ENCODE results near the gene ASH1L.
"Not testable (repeated sequence)": the region's sequence is repeated elsewhere in the genome, so short reads cannot be mapped to it uniquely, and the experiment has no call there.

ASH1L gene

DNA sequence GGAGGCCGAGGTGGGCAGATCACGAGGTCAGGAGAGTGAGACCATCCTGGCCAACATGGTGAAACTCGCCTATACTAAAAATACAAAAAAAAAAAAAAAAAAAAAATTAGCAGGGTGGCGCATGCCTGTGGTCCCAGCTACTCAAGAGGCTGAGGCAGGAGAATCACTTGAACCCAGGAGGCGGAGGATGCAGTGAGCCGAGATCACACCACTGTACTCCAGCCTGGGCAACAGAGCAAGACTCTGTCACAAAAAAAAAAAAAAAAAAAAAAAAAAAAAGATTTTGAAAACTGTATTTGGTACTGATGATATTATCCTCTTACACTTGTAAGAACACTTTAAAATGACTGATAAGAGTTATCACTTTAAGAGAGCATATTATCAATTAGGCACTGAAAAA, 74.2 kb downstream of the ASH1L start:
- DNase-seq: not testable (repeated sequence)

DNA sequence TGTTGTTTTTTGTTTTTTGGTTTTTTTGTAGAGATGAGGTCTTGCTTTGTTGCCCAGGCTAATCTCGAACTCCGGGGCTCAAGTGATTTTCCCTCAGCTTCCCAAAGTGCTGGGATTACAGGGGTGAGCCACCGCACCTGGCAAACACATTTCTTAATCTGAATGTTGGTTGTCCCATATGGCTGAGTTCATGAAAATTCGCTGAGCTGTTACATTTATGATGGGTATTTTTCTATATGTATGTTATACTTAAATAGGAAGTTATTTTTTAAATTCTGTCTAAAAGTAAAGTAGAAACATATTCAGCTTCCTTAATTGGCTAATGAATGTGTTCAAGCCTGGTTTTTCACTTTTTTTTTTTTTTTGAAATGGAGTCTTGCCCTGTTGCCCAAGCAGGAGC, 75.1 kb downstream of the ASH1L start:
- no peak for DNase-seq

DNA sequence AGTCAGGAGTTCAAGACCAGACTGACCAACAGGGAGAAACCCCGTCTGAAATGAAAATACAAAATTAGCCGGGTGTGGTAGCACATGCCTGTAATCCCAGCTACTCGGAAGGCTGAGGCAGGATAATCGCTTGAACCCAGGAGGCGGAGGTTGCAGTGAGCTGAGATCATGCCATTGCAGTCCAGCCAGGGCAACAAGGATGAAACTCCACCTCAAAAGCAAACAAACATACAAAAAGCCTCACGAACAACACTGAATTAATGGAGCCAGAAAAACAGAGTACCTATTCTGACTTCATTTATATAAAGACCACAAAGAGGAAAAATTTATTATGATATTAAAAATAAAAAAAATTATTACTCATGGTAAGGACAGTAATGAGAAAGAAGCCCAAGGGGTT, 75.7 kb downstream of the ASH1L start:
- not testable (repeated sequence) for DNase-seq

DNA sequence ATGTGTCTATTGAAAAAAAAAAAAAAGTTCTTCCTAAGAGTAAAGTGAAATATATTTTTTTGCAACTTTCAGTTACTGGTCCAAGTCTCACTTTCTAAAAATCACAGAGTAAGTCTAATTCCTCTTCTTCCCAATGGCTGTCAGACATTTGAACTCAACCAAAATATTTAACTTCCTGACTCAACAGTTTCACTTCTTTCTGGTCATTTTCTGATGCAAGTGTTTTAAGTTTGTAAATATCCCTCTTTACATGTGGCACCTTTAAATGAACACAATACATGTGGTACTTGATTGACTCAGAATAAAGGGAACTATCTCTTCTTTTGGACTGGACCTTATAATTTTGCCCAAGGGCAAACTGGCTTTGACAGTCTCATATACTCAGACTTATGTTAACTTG, 76.7 kb downstream of the ASH1L start:
- no peak for DNase-seq

DNA sequence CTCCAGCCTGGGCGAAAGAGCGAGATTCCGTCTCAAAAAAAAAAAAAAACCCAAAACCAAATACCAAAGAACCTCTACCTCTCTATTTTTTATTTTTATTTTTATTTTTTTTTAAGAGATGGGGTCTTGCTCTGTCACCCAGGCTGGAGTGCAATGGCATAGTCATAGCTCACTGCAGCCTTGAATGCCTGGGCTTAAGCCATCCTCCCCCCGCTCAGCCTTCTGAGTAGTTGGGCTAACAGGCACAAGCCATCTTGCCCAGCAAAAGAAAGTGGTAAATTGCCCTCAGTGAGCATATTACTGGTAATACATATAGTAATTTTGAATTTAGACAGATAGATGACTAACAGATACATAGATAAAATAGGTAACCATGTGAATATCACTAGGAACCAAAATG, 77.4 kb downstream of the ASH1L start:
- no peak for DNase-seq

DNA sequence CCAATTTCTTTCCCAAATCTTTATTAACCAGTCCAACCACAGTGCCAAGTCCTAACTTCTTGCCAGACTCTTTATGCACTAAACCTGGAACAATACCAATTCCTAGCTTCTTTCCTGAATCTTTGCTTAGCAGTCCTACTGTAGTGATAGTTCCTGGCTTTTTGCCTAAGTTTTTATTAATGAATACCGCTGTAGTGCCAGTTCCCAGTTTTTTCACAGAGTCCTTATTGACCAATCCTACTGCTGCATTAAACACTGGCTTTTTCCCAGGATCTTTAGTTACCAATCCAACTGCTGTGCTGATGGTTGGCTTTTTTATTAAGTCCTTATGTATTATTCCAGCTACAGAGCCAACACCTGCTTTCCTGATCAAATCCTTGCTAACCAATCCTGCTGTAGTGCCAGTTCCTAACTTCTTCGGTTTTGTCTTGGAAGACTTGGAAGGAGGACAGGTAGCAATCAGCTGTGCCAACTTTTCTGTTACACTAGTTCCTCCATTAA, 80.8 kb downstream of the ASH1L start:
- no peak for DNase-seq

DNA sequence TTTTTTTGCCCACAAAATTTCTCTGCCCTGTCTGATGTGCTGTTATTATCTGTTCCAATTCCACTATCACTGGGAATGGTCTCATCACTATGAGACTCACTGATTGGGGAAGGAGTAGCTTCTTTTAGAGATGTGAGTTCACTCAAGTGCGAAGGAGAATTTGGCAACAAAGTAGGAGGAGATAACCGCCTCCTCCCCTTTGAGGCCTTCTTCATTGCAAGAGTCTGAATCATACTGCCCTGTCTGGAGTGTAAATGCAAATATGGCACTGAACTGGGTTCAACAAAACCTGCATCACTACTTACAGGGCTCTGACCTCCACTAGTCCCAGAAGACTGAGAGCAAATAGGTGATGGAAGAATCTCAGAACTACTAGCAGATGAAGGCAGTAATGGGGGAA, 83.4 kb downstream of the ASH1L start:
- no peak for DNase-seq

DNA sequence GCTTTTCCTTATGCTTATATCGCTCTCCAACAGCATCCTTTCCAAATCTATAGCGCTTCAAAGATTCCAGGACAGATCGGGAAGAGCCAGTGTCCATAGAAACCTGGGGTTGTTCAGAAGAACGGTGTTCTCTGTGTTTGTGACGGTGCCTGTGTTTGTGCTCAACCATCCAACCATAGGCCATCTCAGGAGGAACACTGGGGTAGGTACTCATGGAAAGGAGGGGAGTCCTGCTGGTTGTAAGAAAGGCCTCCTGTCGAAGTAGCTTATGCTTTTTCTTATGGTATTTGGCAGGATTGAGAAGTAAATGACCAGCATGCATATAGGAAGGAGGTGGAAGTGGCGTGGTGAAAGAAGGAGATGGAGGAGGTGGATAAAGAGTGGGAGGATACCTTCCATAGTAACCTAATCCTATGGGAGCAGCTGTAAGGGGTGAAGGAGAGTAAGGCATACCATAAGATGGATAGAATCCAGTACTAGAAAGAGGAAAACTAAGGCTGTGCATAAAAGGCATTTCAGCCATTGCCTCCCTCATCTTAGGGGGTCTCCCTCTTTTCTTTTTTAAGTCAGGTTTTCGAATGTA, 84.2 kb downstream of the ASH1L start:
- DNase-seq: no peak

DNA sequence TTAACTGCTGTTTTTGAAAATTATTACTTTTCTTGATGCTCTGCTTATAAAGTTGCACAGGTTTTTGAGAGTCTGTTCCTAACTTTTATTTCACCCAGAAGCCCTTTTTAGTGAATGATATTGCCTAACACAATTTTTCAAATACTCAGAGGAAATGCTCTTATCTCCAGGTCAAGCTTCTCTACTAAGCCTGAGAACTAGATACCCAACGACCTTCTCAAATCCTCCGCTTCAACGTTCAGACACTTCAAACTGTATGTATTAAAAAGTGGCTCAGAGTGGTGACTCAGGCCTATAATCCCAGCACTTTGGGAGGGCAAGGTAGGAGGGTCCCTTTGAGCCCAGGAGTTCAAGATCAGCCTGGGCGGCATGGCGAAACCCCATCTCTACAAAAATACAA, 88.5 kb downstream of the ASH1L start:
- DNase-seq: no peak

DNA sequence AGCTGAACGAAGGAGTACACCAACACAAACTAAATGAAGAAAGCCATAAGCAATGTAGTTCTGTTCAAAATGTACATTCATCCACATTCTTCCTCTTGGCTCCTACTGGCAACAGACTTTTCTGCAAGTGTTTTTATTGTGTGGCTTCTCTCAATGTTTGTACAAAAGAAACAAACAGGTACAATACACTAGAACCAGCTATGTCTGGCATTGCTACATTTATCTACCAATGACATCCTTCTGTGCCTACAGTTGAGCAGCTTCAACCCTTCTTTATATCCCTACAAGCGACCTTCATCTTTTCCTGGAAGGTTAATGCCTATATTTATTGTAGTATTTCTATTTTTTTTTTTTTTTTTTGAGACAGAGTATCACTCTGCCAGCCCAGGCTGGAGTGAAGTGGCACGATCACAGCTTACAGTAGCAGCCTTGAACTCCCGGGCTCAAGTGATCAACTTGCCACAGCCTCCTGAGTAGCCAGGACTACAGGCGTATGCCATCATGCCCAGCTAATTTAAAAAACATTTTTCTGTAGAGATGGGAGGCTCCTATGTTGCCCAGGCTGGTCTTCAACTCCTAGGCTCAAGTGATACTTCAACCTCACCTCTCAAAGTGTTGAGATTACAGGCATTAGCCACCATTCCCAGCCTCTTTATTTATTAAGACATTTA, 89.3 kb downstream of the ASH1L start:
- DNase-seq: no peak

DNA sequence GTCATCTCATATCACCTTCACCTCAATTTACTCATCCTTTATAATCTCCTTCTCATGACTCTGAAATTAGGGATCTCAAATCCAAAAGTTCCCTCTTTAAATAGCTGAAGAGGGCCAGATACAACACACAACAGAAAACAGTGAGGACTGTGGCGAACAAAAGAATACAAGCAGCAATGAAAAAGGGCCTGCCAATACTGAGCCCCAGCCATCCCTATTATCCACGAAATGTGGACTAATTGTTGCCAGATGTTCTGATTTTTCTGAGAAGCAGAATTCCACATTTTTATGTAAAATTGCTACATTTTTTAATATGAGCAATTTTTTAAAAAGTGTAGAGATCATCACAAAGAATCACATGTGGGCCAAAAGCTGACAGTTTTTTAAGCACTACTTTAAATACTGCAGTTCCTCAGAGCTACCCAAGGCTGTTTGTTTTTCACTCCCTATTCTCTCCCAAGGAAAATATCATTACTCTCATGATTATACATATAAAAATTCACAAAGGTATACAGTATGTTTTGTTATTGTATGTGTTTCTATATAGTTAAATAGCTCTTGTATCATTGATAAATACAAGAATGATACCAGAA, 90.0 kb downstream of the ASH1L start:
- no peak for DNase-seq

DNA sequence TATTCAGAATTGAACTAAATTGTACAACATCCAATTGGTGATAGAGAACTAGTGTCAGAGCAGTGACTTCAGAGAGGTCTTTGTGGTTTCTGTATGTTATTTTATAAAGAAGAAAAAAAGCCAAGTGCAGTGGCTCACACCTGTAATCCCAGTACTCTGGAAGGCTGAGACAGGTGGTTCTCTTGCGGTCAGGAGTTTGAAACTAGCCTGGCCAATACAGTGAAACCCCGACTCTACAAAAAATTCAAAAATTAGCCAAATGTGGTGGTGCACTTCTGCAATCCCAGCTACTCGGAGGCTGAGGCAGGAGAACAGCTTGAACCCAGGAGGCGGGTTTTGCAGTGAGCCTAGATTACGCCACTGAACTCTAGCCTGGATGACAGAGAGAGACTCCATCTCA, 90.7 kb downstream of the ASH1L start:
- DNase-seq: no peak

DNA sequence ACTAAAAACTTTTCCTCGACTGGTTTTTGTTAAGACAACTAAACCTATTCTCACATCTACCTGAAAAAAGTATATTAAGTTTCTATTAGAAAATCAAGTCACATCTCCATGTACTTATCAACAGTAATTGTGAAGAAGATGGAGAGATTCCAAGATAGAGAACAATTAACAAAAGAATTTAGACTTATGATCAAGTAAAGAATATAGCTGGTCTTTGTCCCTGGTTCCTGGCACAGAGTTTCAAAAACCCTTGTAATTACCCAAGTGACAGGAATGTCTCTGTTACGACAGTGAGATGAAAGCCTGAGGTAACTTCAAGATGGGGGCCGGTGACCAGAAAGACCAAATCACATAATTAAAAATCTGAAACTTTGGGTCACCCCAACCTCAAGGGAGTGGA, 91.6 kb downstream of the ASH1L start:
- DNase-seq: no peak

DNA sequence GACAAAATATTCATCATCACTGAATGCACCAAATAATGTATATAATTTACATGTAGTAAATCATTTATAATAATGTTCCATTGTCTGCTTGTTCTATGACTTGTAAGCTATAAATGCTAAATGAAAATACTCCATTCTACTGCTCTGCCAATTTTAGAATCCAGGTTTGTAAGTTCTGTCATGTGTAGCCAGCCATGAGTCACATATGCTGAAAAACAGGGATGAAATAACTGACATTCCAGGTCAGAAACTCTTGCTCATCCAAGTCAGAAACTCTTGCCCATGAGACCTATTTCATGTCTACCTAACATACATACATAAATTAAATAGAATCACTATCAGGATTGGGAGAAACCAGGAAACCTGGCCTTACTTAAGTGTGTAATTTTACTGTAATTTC, 95.6 kb downstream of the ASH1L start:
- DNase-seq: no peak

DNA sequence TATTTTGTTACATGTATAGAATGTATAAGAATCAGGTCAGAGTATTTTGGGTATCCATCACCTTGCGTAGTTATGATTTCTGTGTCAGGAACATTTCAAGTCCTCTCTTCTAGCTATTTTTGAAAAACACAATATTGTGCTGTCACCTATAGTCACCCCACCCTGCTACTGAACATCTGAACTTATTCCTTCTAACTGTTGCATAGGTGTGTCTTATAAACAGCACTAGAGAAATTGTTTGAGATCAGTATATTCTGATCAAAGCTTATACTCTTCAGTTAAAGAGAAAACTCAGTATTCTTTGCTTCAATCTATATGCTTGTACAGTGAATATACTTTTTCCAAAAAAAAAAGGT, 96.0 kb downstream of the ASH1L start:
- no peak for DNase-seq

DNA sequence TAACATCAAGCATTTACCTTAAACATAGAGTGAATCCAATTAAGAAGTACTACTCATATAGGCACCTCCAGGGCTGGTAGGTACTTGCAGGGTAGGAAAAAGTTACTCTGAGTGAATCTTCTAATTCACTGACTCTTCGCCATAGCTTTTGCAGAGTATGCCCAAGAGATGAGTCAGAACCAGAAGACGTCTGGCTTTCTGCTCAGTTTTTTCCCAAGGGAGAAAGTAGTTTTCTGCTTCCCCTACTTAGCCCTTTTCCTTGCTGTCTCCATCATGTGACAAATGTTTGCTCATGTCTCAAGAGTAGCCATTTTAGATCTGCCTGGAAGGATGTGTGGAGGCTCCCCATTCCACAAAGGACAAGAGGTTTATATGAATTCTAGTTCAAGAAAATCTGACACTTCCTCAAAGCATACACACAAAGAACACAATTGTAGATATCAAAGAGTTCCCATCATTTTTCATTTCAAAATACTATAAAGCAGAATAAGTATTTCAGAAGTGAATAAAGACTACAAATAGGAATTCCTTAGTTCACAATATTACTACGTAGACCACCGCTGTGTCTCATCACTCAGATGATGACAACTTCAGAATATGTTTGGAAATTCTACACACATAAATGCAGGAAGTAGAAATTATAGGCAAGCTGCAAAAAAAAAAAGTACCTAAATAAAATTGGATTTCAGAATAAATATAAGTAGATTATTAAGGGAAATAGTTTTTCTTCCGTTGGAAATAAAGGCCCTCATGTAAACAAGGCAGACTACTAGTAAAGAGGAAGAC, 98.5 kb downstream of the ASH1L start:
- DNase-seq: no peak

DNA sequence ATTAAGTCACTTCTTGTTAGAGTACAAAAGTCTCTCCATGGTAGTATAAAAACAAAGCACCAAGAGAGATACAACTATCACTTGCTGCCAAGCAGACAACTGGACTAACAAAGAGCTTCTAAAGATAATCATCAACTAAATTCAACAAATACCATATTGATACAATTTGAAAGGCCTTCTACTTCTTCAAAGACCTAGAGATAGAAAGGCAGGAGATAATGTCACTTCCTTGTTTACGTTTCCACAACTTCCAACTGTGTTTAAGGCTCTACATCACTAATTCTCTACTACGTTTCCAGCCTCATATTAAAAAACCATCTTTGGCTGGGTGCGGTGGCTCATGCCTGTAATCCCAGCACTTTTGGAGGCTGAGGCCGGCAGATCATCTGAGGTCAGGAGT, 104.5 kb downstream of the ASH1L start:
- no peak for DNase-seq

DNA sequence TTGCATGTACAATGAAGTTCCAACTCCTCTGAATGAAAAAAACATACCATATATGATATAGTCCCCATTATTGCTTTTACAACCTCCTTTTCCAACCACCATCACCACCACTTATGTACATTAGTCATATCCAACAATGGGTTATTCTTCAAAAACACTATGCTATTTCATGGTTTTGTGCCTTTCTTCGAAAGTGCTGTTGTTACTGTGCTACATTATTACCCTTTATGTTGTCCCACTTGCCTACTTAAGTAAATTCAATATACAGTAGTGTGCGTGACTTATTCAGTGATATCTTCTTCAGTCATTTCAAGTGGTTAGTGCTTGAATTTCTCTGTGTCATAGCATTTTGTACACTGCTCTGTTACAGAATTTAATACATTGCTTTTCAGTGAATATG, 105.3 kb downstream of the ASH1L start:
- no peak for DNase-seq

DNA sequence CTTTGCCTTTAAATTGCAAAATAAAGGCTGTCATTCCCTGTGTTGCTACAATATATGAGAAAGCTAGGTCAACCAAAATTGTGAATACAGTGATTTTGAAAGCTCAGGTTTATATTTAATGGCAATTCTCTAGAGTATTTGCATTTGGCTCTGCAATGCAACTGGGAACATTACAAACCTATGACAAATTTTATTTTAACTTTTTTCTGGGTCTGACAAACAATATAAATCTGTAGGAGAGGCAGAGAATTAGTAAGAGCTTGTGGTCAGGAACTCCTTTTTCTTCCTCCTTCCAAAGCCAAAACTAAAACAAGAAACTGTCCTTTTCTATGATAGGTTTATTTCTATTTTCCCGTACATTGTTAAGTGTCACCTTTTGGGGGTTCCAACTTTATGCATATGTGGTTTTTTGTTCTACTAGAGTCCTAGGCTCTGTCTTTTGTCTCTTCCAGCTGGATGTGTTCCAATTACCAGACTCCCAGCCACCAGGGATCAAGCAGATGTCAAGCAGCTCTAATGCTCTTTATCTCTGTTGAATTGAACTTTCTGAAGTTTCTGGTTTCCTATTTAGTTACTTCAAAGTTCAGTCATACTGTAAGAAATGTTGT, 106.9 kb downstream of the ASH1L start:
- no peak for DNase-seq

DNA sequence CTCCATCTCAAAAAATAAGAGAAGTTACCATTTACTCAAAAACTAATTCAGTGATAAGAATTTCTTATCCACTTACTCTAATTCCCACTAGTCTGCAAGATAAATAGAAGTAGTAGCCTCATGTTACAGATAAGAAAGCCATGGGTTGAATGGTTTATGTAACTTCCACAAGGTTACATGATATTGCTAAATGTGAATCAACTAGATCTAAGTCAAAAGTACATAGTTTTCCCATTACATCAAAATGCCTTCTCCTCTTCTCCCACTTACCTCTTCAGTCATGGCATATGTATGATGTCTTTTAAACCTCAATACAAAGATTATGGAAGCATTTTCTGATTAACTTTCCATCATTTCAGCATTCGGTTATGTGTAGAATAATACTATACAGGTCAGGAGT, 108.5 kb downstream of the ASH1L start:
- no peak for DNase-seq

DNA sequence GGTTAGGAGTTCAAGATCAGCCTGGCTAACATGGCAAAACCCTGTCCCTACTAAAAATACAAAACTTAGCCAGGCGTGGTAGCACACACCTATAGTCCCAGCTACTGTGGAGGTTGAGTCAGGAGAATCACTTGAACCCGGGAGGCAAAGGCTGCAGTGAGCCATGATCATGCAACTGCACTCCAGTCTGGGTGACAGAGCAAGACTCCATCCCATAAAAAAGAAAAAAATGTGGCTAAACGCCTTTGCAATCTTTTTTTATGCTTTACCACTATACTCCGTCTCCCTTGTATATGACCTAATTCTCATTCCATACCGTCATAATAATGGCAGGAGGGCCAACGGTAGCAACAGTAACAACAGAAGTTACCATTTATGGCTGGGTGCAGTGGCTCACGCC, 109.5 kb downstream of the ASH1L start:
- no peak for DNase-seq

DNA sequence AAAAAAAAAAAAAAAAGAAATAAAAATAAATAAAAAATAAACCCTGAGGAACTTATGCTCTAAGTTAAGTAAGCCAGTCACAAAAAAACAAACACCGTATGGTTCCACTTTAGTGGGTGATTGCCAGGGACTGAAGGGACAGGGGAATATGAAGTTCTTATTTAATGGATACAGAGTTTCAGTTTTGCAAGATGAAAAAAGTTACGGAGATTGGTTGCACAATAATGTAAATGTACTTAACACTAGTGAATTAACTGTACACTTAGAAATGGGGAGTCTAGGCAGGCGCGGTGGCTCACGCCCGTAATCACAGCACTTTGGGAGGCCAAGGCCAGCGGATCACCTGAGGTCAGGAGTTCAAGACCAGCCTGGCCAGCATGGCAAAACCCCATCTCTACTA, 111.4 kb downstream of the ASH1L start:
- no peak for DNase-seq

DNA sequence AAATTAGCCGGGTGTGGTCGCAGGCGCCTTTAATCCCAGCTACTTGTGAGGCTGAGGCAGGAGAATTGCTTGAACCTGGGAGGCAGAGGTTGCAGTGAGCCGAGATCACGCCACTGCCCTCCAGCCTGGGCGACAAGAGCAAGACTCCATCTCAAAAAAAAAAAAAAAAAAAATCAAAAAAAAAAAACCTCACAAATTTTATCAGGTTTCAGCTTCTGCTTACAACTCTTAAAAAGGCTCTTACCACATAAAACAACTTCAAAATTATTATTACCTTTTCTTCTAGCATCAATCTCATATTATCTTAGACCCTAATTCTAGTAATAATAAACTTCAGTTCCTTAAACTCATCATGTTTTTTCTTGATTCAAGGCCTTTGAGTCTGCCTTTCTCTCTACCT, 120.2 kb downstream of the ASH1L start:
- DNase-seq: not testable (repeated sequence)

DNA sequence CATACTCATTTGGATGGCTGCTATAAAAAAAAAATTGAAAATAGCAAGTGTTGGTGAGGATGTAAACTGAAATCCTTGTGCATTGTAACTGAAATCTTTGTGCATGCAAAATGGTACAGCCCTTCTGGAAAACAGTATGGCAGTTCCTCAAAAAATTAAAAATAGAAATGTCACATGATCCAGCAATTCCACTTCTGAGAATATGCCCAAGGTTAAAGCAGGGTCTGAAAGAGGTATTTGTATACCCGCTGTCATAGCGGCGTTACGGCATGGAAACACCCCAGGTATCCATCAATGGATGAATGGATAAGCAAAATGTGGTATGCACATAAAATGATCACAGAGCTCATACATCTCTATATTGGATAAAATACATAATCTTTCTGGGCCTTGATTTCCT, 125.2 kb downstream of the ASH1L start:
- DNase-seq: no peak
